H9 (cell line): ENCODE measurements around the gene PTN. TPM values are rescaled to one million over a fixed set of nuclear protein-coding genes. Genes with fewer than 3 reads are reported as not detected.

ENCODE experiments used
- DNase-seq: peaks from one replicate; pipeline ENCODE4 v3.0.0-alpha.2; 2017
- H2AFZ ChIP-seq: one replicate; pipeline ENCODE4 v1.6.1; 2013; ENCODE audit warnings: mild to moderate bottlenecking, low read length, control low read depth, moderate library complexity
- H2AK5ac ChIP-seq: 2 replicates; pipeline ENCODE4 v1.6.1; 2013; ENCODE audit warnings: low read length, control low read depth, mixed read lengths; ENCODE audit not compliant: insufficient read length
- H2BK120ac ChIP-seq: one replicate; pipeline ENCODE4 v1.6.1; 2013; ENCODE audit warnings: low read depth, mild to moderate bottlenecking, low read length, control low read depth, inconsistent platforms; ENCODE audit not compliant: poor library complexity, severe bottlenecking
- H2BK12ac ChIP-seq: 2 replicates; pipeline ENCODE4 v1.6.1; 2013; ENCODE audit warnings: low read length, control low read depth, mixed read lengths, low read depth; ENCODE audit not compliant: insufficient read length
- H2BK15ac ChIP-seq: 2 replicates; pipeline ENCODE4 v1.6.1; 2013; ENCODE audit warnings: low read depth, low read length, control low read depth
- H2BK20ac ChIP-seq: one replicate; pipeline ENCODE4 v1.6.1; 2013; ENCODE audit warnings: low read depth, mild to moderate bottlenecking, low read length, control low read depth, inconsistent platforms; ENCODE audit not compliant: poor library complexity, severe bottlenecking
- H2BK5ac ChIP-seq: 2 replicates; pipeline ENCODE4 v1.6.1; 2013; ENCODE audit warnings: low read length, control low read depth, mixed read lengths; ENCODE audit not compliant: insufficient read length
- H3K14ac ChIP-seq: 2 replicates; pipeline ENCODE4 v1.6.1; 2013; ENCODE audit warnings: low read length, control low read depth; ENCODE audit not compliant: insufficient read depth
- H3K18ac ChIP-seq: 2 replicates; pipeline ENCODE4 v1.6.1; 2013; ENCODE audit warnings: low read depth, mild to moderate bottlenecking, mixed read lengths, low read length, control low read depth; ENCODE audit not compliant: insufficient read length
- H3K23ac ChIP-seq: 2 replicates; pipeline ENCODE4 v1.6.1; 2013; ENCODE audit warnings: low read length, control low read depth, mixed read lengths, low read depth; ENCODE audit not compliant: insufficient read length
- H3K23me2 ChIP-seq: 2 replicates; pipeline ENCODE4 v1.6.1; 2013; ENCODE audit warnings: low read depth, mild to moderate bottlenecking, mixed read lengths, low read length, control low read depth; ENCODE audit not compliant: insufficient read length, poor library complexity, severe bottlenecking
- H3K27ac ChIP-seq: 2 replicates; pipeline ENCODE4 v1.5.1; 2013; ENCODE audit warnings: low read length, control low read depth, mixed read lengths, low read depth; ENCODE audit not compliant: insufficient read length
- H3K27me3 ChIP-seq: 2 replicates; pipeline ENCODE4 v1.6.1; 2013; ENCODE audit warnings: low read length, control low read depth, inconsistent platforms; ENCODE audit not compliant: insufficient read depth
- H3K4ac ChIP-seq: 2 replicates; pipeline ENCODE4 v1.6.1; 2013; ENCODE audit warnings: low read depth, mild to moderate bottlenecking, control low read depth, inconsistent platforms, low read length, moderate library complexity
- H3K4me1 ChIP-seq: 2 replicates; pipeline ENCODE4 v1.6.1; 2013; ENCODE audit warnings: low read length, control low read depth, inconsistent platforms; ENCODE audit not compliant: insufficient read depth
- H3K4me2 ChIP-seq: 2 replicates; pipeline ENCODE4 v1.6.1; 2013; ENCODE audit warnings: low read length, control low read depth, mixed read lengths; ENCODE audit not compliant: insufficient read length, insufficient read depth
- H3K56ac ChIP-seq: 2 replicates; pipeline ENCODE4 v1.6.1; 2013; ENCODE audit warnings: low read depth, mild to moderate bottlenecking, mixed read lengths, low read length, control low read depth; ENCODE audit not compliant: insufficient read length
- H3K79me1 ChIP-seq: 2 replicates; pipeline ENCODE4 v1.6.1; 2013; ENCODE audit warnings: low read depth, mild to moderate bottlenecking, moderate library complexity, low read length, control low read depth, inconsistent platforms; ENCODE audit not compliant: insufficient read depth, poor library complexity, severe bottlenecking
- H3K79me2 ChIP-seq: 2 replicates; pipeline ENCODE4 v1.6.1; 2013; ENCODE audit warnings: low read length, control low read depth, inconsistent platforms; ENCODE audit not compliant: insufficient read depth
- H3K9ac ChIP-seq: 2 replicates; pipeline ENCODE4 v1.6.1; 2013; ENCODE audit warnings: low read length, control low read depth, mixed read lengths; ENCODE audit not compliant: insufficient read length; ENCODE audit errors: extremely low read depth
- H3K9me3 ChIP-seq: one replicate; pipeline ENCODE4 v1.6.1; 2013; ENCODE audit warnings: low read depth, low read length, inconsistent platforms; ENCODE audit not compliant: control insufficient read depth
- H3T11ph ChIP-seq: one replicate; pipeline ENCODE4 v1.6.1; 2013; ENCODE audit warnings: mild to moderate bottlenecking, low read length, control low read depth, inconsistent platforms
- H4K20me1 ChIP-seq: one replicate; pipeline ENCODE4 v1.6.1; 2013; ENCODE audit not compliant: control insufficient read depth, insufficient read length, insufficient read depth
- H4K5ac ChIP-seq: 2 replicates; pipeline ENCODE4 v1.6.1; 2013; ENCODE audit warnings: low read depth, mild to moderate bottlenecking, mixed read lengths, low read length, control low read depth; ENCODE audit not compliant: insufficient read length
- H4K8ac ChIP-seq: replicated peaks from 2 replicates; pipeline ENCODE4 v1.6.1; 2013; ENCODE audit warnings: low read length, control low read depth, mixed read lengths, low read depth; ENCODE audit not compliant: insufficient read length
- H4K91ac ChIP-seq: 2 replicates; pipeline ENCODE4 v1.6.1; 2013; ENCODE audit warnings: low read depth, mild to moderate bottlenecking, moderate library complexity, mixed read lengths, low read length, control low read depth; ENCODE audit not compliant: insufficient read length
- H3K27ac Mint-ChIP-seq, 3 experiments: 2 replicates in 2 of 3; 3 replicates in 1 of 3; pipeline ENCODE4 v1.8.0; 2020 to 2021; ENCODE audit warnings: mixed read lengths in 3 of 3, mild to moderate bottlenecking in 1 of 3, moderate library complexity in 1 of 3
- H3K27me3 Mint-ChIP-seq: 2 replicates; pipeline ENCODE4 v1.8.0; 2021; ENCODE audit warnings: low read depth, mild to moderate bottlenecking, moderate library complexity, mixed read lengths
- H3K36me3 Mint-ChIP-seq, 3 experiments: 2 replicates in 2 of 3; 3 replicates in 1 of 3; pipeline ENCODE4 v1.8.0; 2020 to 2021; ENCODE audit warnings: low read depth in 3 of 3, mixed read lengths in 3 of 3; ENCODE audit not compliant: insufficient read depth in 1 of 3
- H3K4me1 Mint-ChIP-seq, 2 experiments: 2 replicates each; pipeline ENCODE4 v1.8.0; 2020; ENCODE audit warnings: mixed read lengths in 2 of 2
- H3K4me3 Mint-ChIP-seq, 2 experiments: 2 replicates in 1 of 2; 3 replicates in 1 of 2; pipeline ENCODE4 v1.8.0; 2020 to 2021; ENCODE audit warnings: mild to moderate bottlenecking in 2 of 2, mixed read lengths in 2 of 2, moderate library complexity in 1 of 2
- H3K9me3 Mint-ChIP-seq, 2 experiments: 2 replicates in 1 of 2; 3 replicates in 1 of 2; pipeline ENCODE4 v1.8.0; 2020; ENCODE audit warnings: mild to moderate bottlenecking in 2 of 2, mixed read lengths in 2 of 2, moderate library complexity in 1 of 2
- CTCF ChIP-seq: fragments of 200-600 bp; sonication (generic); conservative IDR thresholded peaks from 3 replicates; pipeline ENCODE4 v1.8.0; 2021; ENCODE audit warnings: antibody characterized with exemption, mild to moderate bottlenecking
- WGBS: extraction: QIAGEN DNeasy Blood & Tissue Kit; methylation state at CpG from one replicate; pipeline ENCODE4 v1.1.7; 2013; ENCODE audit warnings: missing lambda C conversion rate, low lambda C conversion rate, mixed read lengths; ENCODE audit not compliant: insufficient read length; ENCODE audit errors: extremely low coverage; 5-methylcytosine and 5-hydroxymethylcytosine counted together
- total RNA-seq: library from RNA; stranded (reverse); gene quantifications from 2 replicates; pipeline ENCODE4 v1.2.1, GENCODE V29; 2021

The PTN gene
- total RNA-seq, 1 experiment from 2014 or later = 16.5 TPM

GRCh38 chr7:137306748-137307147 lies 36.8 kb downstream of the PTN start:
- peaks cover 0 to 19% of the 10 kb centered on the region in 2 experiments for H3K4me1 Mint-ChIP-seq

More at GRCh38 chr7:137306748-137307147, 36.8 kb downstream of the PTN start:
- no peak overlapping the region for H3K23ac ChIP-seq
- no peak overlapping the region for H2AFZ ChIP-seq
- no peak overlapping the region for H2BK20ac ChIP-seq
- no peak overlapping the region for H2BK5ac ChIP-seq
- no peak overlapping the region for H3K56ac ChIP-seq
- Mint-ChIP-seq H3K36me3 (peaks cover 0 to 6% (median 0%) of the 10 kb centered on the region in 3 experiments; a peak in 2 of 7 replicates), H3K9me3 (peaks cover 0 to 3% of the 10 kb centered on the region in 2 experiments; a peak in 1 of 5 replicates), H3K27ac (no peak overlapping the region), H3K4me3 (no peak overlapping the region), H3K27me3 (no peaks in the 10 kb centered on the region)
- no peak overlapping the region for H3K4ac ChIP-seq
- no peaks in the 10 kb centered on the region for H3K79me2 ChIP-seq
- H3K4me1 ChIP-seq = no peaks in the 10 kb centered on the region
- no peaks in the 10 kb centered on the region for H3K23me2 ChIP-seq
- H3K18ac ChIP-seq = no peak overlapping the region
- no peaks in the 10 kb centered on the region for H3K79me1 ChIP-seq
- no peak for DNase-seq
- TF ChIP-seq CTCF = no peak
- no peak overlapping the region for H4K8ac ChIP-seq
- no peak overlapping the region for H4K91ac ChIP-seq
- H2BK15ac ChIP-seq = no peak overlapping the region
- H2AK5ac ChIP-seq = no peak overlapping the region
- H3K9me3 ChIP-seq = no peaks in the 10 kb centered on the region
- no peak overlapping the region for H4K5ac ChIP-seq
- no peak overlapping the region for H3K27ac ChIP-seq
- H3T11ph ChIP-seq = no peak overlapping the region
- H2BK120ac ChIP-seq = no peak overlapping the region
- no peak overlapping the region for H3K14ac ChIP-seq
- H4K20me1 ChIP-seq = no peaks in the 10 kb centered on the region
- no peak overlapping the region for H3K9ac ChIP-seq
- H3K4me2 ChIP-seq = no peak overlapping the region
- H2BK12ac ChIP-seq = no peak overlapping the region
- WGBS = no CpG with 5 or more reads among the region's 4 CpGs
- no peaks in the 10 kb centered on the region for H3K27me3 ChIP-seq
